Left lung (tissue), 10 donors: Measurements from ENCODE around the gene GABRD. TPM values are rescaled to one million over a fixed set of nuclear protein-coding genes. Genes with fewer than 3 reads are reported as not detected.

Source experiments
- ATAC-seq: fragments of 200-7000 bp; cut with Tn5 transposase; one replicate; pipeline ENCODE4 v1.9.1; 2020; ENCODE audit warnings: moderate library complexity
- DNase-seq, 4 donors: peaks; one replicate each; pipeline ENCODE4 v3.0.0-alpha.2; 2013 to 2020
- H3K27ac ChIP-seq, 2 donors: fragments of 200-600 bp; sonication (generic) in 1 of 2; one replicate each; pipeline versions ENCODE4 v1.5.0 to v1.8.0; 2020 to 2021
- H3K27me3 ChIP-seq, 2 donors: fragments of 200-600 bp; sonication (generic) in 1 of 2; one replicate each; pipeline versions ENCODE4 v1.5.0 to v1.8.0; 2020 to 2021
- H3K36me3 ChIP-seq, 2 donors: fragments of 200-600 bp; sonication (generic) in 1 of 2; one replicate each; pipeline versions ENCODE4 v1.5.0 to v1.8.0; 2020 to 2021
- H3K4me1 ChIP-seq, 2 donors: fragments of 200-600 bp; one replicate each; pipeline ENCODE4 v1.8.0; 2021
- H3K4me3 ChIP-seq, 2 donors: fragments of 200-600 bp; sonication (generic) in 1 of 2; one replicate each; pipeline versions ENCODE4 v1.5.0 to v1.8.0; 2020 to 2021; ENCODE audit warnings: mild to moderate bottlenecking in 1 of 2
- H3K9me3 ChIP-seq, 2 donors: fragments of 200-600 bp; sonication (generic) in 1 of 2; one replicate each; pipeline versions ENCODE4 v1.5.0 to v1.8.0; 2020 to 2021
- CTCF ChIP-seq, 2 donors: fragments of 200-600 bp; sonication (generic) in 1 of 2; IDR thresholded peaks; one replicate each; pipeline versions ENCODE4 v1.5.0 to v1.8.0; 2021; ENCODE audit warnings: antibody characterized with exemption in 2 of 2
- intact Hi-C, 2 donors: fragments of 100-400 bp; cut with DNase I; formaldehyde crosslinking; loops; one replicate each; pipeline versions ENCODE4 v1.11.2 to v1.14.2; 2022
- polyA plus RNA-seq, 6 donors: library from polyadenylated mRNA; unstranded; fragments of 120-200 nt; gene quantifications; one replicate each; pipeline ENCODE4 v1.2.1, GENCODE V29; 2013; ENCODE audit not compliant: insufficient read length in 6 of 6
- total RNA-seq, 2 donors: library from RNA; stranded (reverse); fragmentation: NEBNext Ultra II Directional; extraction: Animal tissue kit (Norgen Biotek cat#: 25700); gene quantifications; one replicate each; pipeline ENCODE4 v1.2.1, GENCODE V29; 2021
- donor health status: DM: no; HTN: yes; CAD: no.
- donor health status: DM: no; HTN: no; CAD: no.

Gene GABRD
- total and polyA plus RNA-seq, 8 donors = 0.31 to 14.2 (median 9.3) TPM

GRCh38 chr1:2022063-2022770 lies 3.1 kb downstream of the GABRD start:
- no peaks in the 10 kb centered on the region for H3K9me3 ChIP-seq
- DNase-seq (peak in 1 of 4 donors; percentile 67), ATAC-seq (no peak)
- no peak overlapping the region for H3K4me3 ChIP-seq
- no peak for TF ChIP-seq CTCF (IDR thresholded peaks at IDR 0.05)
- intact Hi-C loops = no loop called here
- peaks cover 0 to 16% of the 10 kb centered on the region in 2 donors for H3K4me1 ChIP-seq
- peaks cover 21 to 89% of the 10 kb centered on the region in 2 donors for H3K27me3 ChIP-seq
- no peak overlapping the region for H3K27ac ChIP-seq
- H3K36me3 ChIP-seq = no peaks in the 10 kb centered on the region

- DNase-seq (peak in 1 of 4 donors; percentile 47), ATAC-seq (no peak)
- Histone ChIP-seq H3K4me1 (peaks cover 0 to 16% of the 10 kb centered on the region in 2 donors), H3K9me3 (no peaks in the 10 kb centered on the region), H3K36me3 (no peaks in the 10 kb centered on the region), H3K27me3 (peaks cover 21 to 80% of the 10 kb centered on the region in 2 donors), H3K27ac (no peak overlapping the region), H3K4me3 (no peak overlapping the region)
- no peak for TF ChIP-seq CTCF (IDR thresholded peaks at IDR 0.05)
- intact Hi-C loops = no loop called here
These were observed 4.0 kb downstream of the GABRD start for GRCh38 chr1:2023187-2023586.

- peak in 1 of 4 donors; percentile 56 for DNase-seq
- no peak for ATAC-seq
- no peak for TF ChIP-seq CTCF (IDR thresholded peaks at IDR 0.05)
- Histone ChIP-seq H3K4me1 (peaks cover 0 to 15% of the 10 kb centered on the region in 2 donors), H3K27ac (no peak overlapping the region), H3K27me3 (peaks cover 17 to 78% of the 10 kb centered on the region in 2 donors), H3K9me3 (no peaks in the 10 kb centered on the region), H3K36me3 (no peaks in the 10 kb centered on the region), H3K4me3 (no peak overlapping the region)
- intact Hi-C loops = no loop called here
These were observed 5.3 kb downstream of the GABRD start for GRCh38 chr1:2024451-2024850.

GRCh38 chr1:2024887-2025286 lies 5.7 kb downstream of the GABRD start:
- Histone ChIP-seq H3K27me3 (peaks cover 13 to 74% of the 10 kb centered on the region in 2 donors), H3K4me1 (peaks cover 0 to 11% of the 10 kb centered on the region in 2 donors), H3K36me3 (no peaks in the 10 kb centered on the region), H3K9me3 (no peaks in the 10 kb centered on the region), H3K27ac (no peak overlapping the region), H3K4me3 (no peak overlapping the region)
- DNase-seq = peak in 1 of 4 donors; percentile 67
- TF ChIP-seq CTCF (IDR thresholded peaks at IDR 0.05) = no peak
- intact Hi-C loops = no loop called here
- ATAC-seq = no peak

GRCh38 chr1:2025491-2025981 lies 6.4 kb downstream of the GABRD start:
- Histone ChIP-seq H3K4me1 (peaks cover 0 to 11% of the 10 kb centered on the region in 2 donors), H3K27me3 (peaks cover 7 to 74% of the 10 kb centered on the region in 2 donors), H3K36me3 (no peaks in the 10 kb centered on the region), H3K4me3 (no peak overlapping the region), H3K9me3 (no peaks in the 10 kb centered on the region), H3K27ac (no peak overlapping the region)
- DNase-seq (peak in 3 of 4 donors; percentile 64 to 83 (median 76)), ATAC-seq (peak; percentile 53)
- TF ChIP-seq CTCF (IDR thresholded peaks at IDR 0.05) = no peak
- intact Hi-C loops = no loop called here
